ENCODE data around the gene TMEM132D. TPM values are rescaled to one million over a fixed set of nuclear protein-coding genes. Genes with fewer than 3 reads are reported as not detected.
A peak's percentile ranks its signal among the peaks of the same experiment; 100 is the strongest.
"Not testable (repeated sequence)": the region's sequence is repeated elsewhere in the genome, so short reads cannot be mapped to it uniquely, and the experiment has no call there.

TMEM132D gene
- total RNA-seq, 1 donor from 2014 or later, result 1.1 TPM

GRCh38 chr12:129049917-129050316 lies 853.9 kb downstream of the TMEM132D start:
- Mint-ChIP-seq H3K9me3 (no peaks in the 10 kb centered on the region), H3K4me3 (no peak overlapping the region), H3K4me1 (no peaks in the 10 kb centered on the region), H3K36me3 (no peaks in the 10 kb centered on the region), H3K27me3 (ENCODE audit: insufficient read depth, low read depth) (peaks cover 2% of the 10 kb centered on the region), H3K27ac (no peak overlapping the region)
- Histone ChIP-seq H3K9ac (no peak overlapping the region), H3F3A (ENCODE audit: low read depth) (no peaks in the 10 kb centered on the region), H3K79me2 (ENCODE audit: low read depth) (no peaks in the 10 kb centered on the region), H3K27ac (no peak overlapping the region), H4K20me1 (ENCODE audit: low read depth) (peaks cover 3% of the 10 kb centered on the region), H3K9me3 (ENCODE audit: low read depth) (no peaks in the 10 kb centered on the region), H2AFZ (replicated peaks) (no peak overlapping the region), H3K36me3 (no peaks in the 10 kb centered on the region), H3K4me3 (no peak overlapping the region), H3K4me2 (no peak overlapping the region), H3K4me1 (no peaks in the 10 kb centered on the region), H3K27me3 (peaks cover 15% of the 10 kb centered on the region)
- peak; percentile 89 for DNase-seq (ENCODE audit: low spot score)
- no peak for TF ChIP-seq EZH2phosphoT487 (IDR thresholded peaks at IDR 0.05)
- no peak for TF ChIP-seq EZH2 (IDR thresholded peaks at IDR 0.05)
- TF ChIP-seq CTCF (IDR thresholded peaks at IDR 0.05), result no peak

GRCh38 chr12:129043334-129043733 lies 860.5 kb downstream of the TMEM132D start:
- H3K4me3 ChIP-seq; H3K9me3 Mint-ChIP-seq; H3K4me1 ChIP-seq; H3K9me3 ChIP-seq (ENCODE audit: low read depth); H4K20me1 ChIP-seq (ENCODE audit: low read depth); H2AFZ ChIP-seq (replicated peaks); H3K4me1 Mint-ChIP-seq; H3K27me3 Mint-ChIP-seq (ENCODE audit: insufficient read depth, low read depth); H3K4me2 ChIP-seq; DNase-seq (ENCODE audit: low spot score); H3K4me3 Mint-ChIP-seq; H3K36me3 Mint-ChIP-seq; H3K27ac Mint-ChIP-seq; H3K36me3 ChIP-seq; H3F3A ChIP-seq (ENCODE audit: low read depth); H3K9ac ChIP-seq; H3K79me2 ChIP-seq (ENCODE audit: low read depth); H3K27ac ChIP-seq: not testable (repeated sequence)
- peaks cover 13% of the 10 kb centered on the region for H3K27me3 ChIP-seq

GRCh38 chr12:129036135-129036534 lies 867.7 kb downstream of the TMEM132D start:
- H3K4me3 Mint-ChIP-seq, result no peak overlapping the region
- peaks cover 14% of the 10 kb centered on the region for H3K4me1 Mint-ChIP-seq
- no peaks in the 10 kb centered on the region for H4K20me1 ChIP-seq (ENCODE audit: low read depth)
- no peak overlapping the region for H3K4me3 ChIP-seq
- no peak for DNase-seq (ENCODE audit: low spot score)
- H3K79me2 ChIP-seq (ENCODE audit: low read depth), result no peaks in the 10 kb centered on the region
- no peaks in the 10 kb centered on the region for H3K36me3 ChIP-seq
- no peak overlapping the region for H3K9ac ChIP-seq
- no peaks in the 10 kb centered on the region for H3F3A ChIP-seq (ENCODE audit: low read depth)
- no peaks in the 10 kb centered on the region for H3K9me3 ChIP-seq (ENCODE audit: low read depth)
- peaks cover 4% of the 10 kb centered on the region for H3K27me3 Mint-ChIP-seq (ENCODE audit: insufficient read depth, low read depth)
- H3K27me3 ChIP-seq, result no peaks in the 10 kb centered on the region
- peak overlapping the region; percentile 23 for H3K27ac Mint-ChIP-seq
- no peaks in the 10 kb centered on the region for H3K4me1 ChIP-seq
- H3K4me2 ChIP-seq, result no peak overlapping the region
- H2AFZ ChIP-seq (replicated peaks), result no peak overlapping the region
- no peaks in the 10 kb centered on the region for H3K36me3 Mint-ChIP-seq
- TF ChIP-seq EZH2 (IDR thresholded peaks at IDR 0.05) (no peak), CTCF (IDR thresholded peaks at IDR 0.05) (no peak), EZH2phosphoT487 (IDR thresholded peaks at IDR 0.05) (no peak)
- H3K9me3 Mint-ChIP-seq, result peaks cover 5% of the 10 kb centered on the region
- no peak overlapping the region for H3K27ac ChIP-seq

- H3K9me3 ChIP-seq (ENCODE audit: low read depth), result no peaks in the 10 kb centered on the region
- H3F3A ChIP-seq (ENCODE audit: low read depth), result no peaks in the 10 kb centered on the region
- no peak overlapping the region for H2AFZ ChIP-seq (replicated peaks)
- no peaks in the 10 kb centered on the region for H3K27me3 ChIP-seq
- peaks cover 6% of the 10 kb centered on the region for H3K27me3 Mint-ChIP-seq (ENCODE audit: insufficient read depth, low read depth)
- no peaks in the 10 kb centered on the region for H3K36me3 Mint-ChIP-seq
- peaks cover 17% of the 10 kb centered on the region for H3K4me1 Mint-ChIP-seq
- H3K4me1 ChIP-seq, result no peaks in the 10 kb centered on the region
- H3K9me3 Mint-ChIP-seq, result peaks cover 5% of the 10 kb centered on the region
- no peak overlapping the region for H3K4me3 Mint-ChIP-seq
- H3K4me2 ChIP-seq, result no peak overlapping the region
- no peak overlapping the region for H3K27ac ChIP-seq
- H3K36me3 ChIP-seq, result no peaks in the 10 kb centered on the region
- no peak overlapping the region for H3K9ac ChIP-seq
- H4K20me1 ChIP-seq (ENCODE audit: low read depth), result no peaks in the 10 kb centered on the region
- H3K4me3 ChIP-seq, result no peak overlapping the region
- no peaks in the 10 kb centered on the region for H3K79me2 ChIP-seq (ENCODE audit: low read depth)
- no peak for DNase-seq (ENCODE audit: low spot score)
- TF ChIP-seq EZH2phosphoT487 (IDR thresholded peaks at IDR 0.05) (no peak), EZH2 (IDR thresholded peaks at IDR 0.05) (no peak), CTCF (IDR thresholded peaks at IDR 0.05) (no peak)
- no peak overlapping the region for H3K27ac Mint-ChIP-seq
Measured at GRCh38 chr12:129034558-129035289, 869.1 kb downstream of the TMEM132D start.
